OCI-LY3 (cell line): Measurements from ENCODE around the gene TMC2.

Source experiments
- EZH2phosphoT487 ChIP-seq: fragments of 200-600 bp; shearing (Covaris generic); IDR thresholded peaks from 2 replicates; pipeline ENCODE4 v1.6.1; 2018; ENCODE audit warnings: antibody characterized with exemption, mixed run types, low read depth
- TF ChIP-seq, protein P1 (sequence below): fragments of 200-600, 300-600 bp; sonication (generic); IDR thresholded peaks from 2 replicates; pipeline ENCODE4 v1.5.1; 2014; ENCODE audit warnings: antibody characterized with exemption, low read length, low read depth

DNA sequence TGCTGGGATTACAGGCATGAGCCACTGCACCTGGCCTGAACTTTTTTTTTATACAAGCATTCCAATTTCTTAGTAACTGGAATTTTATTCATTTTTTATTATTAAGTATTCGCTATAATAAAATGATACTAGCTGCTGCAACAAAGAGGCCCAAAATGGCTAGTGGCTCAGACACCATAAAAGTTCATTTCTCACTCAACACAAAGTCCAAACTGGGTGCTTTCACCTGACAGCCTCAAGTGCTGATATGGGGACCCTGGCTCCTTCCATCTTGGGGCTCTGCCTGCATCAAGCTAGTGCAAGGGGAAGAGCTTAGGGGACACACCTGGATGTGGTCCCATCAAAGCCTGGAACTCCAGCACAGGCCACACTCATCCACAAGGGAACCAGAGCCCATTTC is 103.9 kb downstream of the TMC2 start:
- TF ChIP-seq, protein P1, sequence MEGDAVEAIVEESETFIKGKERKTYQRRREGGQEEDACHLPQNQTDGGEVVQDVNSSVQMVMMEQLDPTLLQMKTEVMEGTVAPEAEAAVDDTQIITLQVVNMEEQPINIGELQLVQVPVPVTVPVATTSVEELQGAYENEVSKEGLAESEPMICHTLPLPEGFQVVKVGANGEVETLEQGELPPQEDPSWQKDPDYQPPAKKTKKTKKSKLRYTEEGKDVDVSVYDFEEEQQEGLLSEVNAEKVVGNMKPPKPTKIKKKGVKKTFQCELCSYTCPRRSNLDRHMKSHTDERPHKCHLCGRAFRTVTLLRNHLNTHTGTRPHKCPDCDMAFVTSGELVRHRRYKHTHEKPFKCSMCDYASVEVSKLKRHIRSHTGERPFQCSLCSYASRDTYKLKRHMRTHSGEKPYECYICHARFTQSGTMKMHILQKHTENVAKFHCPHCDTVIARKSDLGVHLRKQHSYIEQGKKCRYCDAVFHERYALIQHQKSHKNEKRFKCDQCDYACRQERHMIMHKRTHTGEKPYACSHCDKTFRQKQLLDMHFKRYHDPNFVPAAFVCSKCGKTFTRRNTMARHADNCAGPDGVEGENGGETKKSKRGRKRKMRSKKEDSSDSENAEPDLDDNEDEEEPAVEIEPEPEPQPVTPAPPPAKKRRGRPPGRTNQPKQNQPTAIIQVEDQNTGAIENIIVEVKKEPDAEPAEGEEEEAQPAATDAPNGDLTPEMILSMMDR, result no peak
- TF ChIP-seq EZH2phosphoT487, result no peak
